RWPE2 (cell line): Measurements from ENCODE around the gene CFC1.
A peak's percentile ranks its signal among the peaks of the same experiment; 100 is the strongest.
"Not testable (repeated sequence)": the region's sequence is repeated elsewhere in the genome, so short reads cannot be mapped to it uniquely, and the experiment has no call there.

Experiments used
- ATAC-seq: fragments of 200-7000 bp; cut with Tn5 transposase; 3 replicates; pipeline ENCODE4 v1.9.1; 2021; ENCODE audit warnings: low read depth
- DNase-seq: peaks from one replicate; pipeline ENCODE4 v3.0.0-alpha.2; 2020; ENCODE audit warnings: low spot score
- H3K27ac ChIP-seq: fragments of 450-650 bp; 2 replicates; pipeline ENCODE4 v1.5.1; 2017; ENCODE audit warnings: mild to moderate bottlenecking; ENCODE audit not compliant: poor library complexity, severe bottlenecking
- H3K27me3 ChIP-seq: fragments of 250-450 bp; sonication (Bioruptor Pico); 2 replicates; pipeline ENCODE4 v1.5.1; 2021; ENCODE audit warnings: mild to moderate bottlenecking, moderate library complexity; ENCODE audit not compliant: insufficient read depth, poor library complexity, severe bottlenecking
- H3K36me3 ChIP-seq: fragments of 250-450 bp; sonication (Bioruptor Pico); 2 replicates; pipeline ENCODE4 v1.5.1; 2020; ENCODE audit warnings: low read depth, mild to moderate bottlenecking, moderate library complexity
- H3K4me1 ChIP-seq: fragments of 250-450 bp; sonication (Bioruptor Pico); 2 replicates; pipeline ENCODE4 v1.5.1; 2021; ENCODE audit warnings: mild to moderate bottlenecking, moderate library complexity; ENCODE audit not compliant: insufficient read depth, poor library complexity, severe bottlenecking
- H3K4me3 ChIP-seq: fragments of 250-450 bp; sonication (Bioruptor Pico); 2 replicates; pipeline ENCODE4 v1.5.1; 2021; ENCODE audit warnings: mild to moderate bottlenecking, moderate library complexity; ENCODE audit not compliant: severe bottlenecking
- H3K9me3 ChIP-seq: fragments of 250-450 bp; sonication (Bioruptor Pico); 2 replicates; pipeline ENCODE4 v1.5.1; 2021; ENCODE audit warnings: mild to moderate bottlenecking, moderate library complexity; ENCODE audit not compliant: severe bottlenecking

CFC1 gene

GRCh38 chr2:130598463-130598862 is 912 bp downstream of the CFC1 start:
- not testable (repeated sequence) for H3K36me3 ChIP-seq, ATAC-seq, H3K4me3 ChIP-seq, H3K9me3 ChIP-seq, H3K27ac ChIP-seq, H3K4me1 ChIP-seq, DNase-seq, H3K27me3 ChIP-seq

- H3K4me3 ChIP-seq, H3K27me3 ChIP-seq, H3K36me3 ChIP-seq, H3K4me1 ChIP-seq, H3K9me3 ChIP-seq, DNase-seq, ATAC-seq, H3K27ac ChIP-seq: not testable (repeated sequence)
Measured at GRCh38 chr2:130597994-130598393, 1.4 kb downstream of the CFC1 start.

- not testable (repeated sequence) for H3K27ac ChIP-seq, H3K36me3 ChIP-seq, H3K27me3 ChIP-seq, H3K4me3 ChIP-seq, DNase-seq, H3K9me3 ChIP-seq, H3K4me1 ChIP-seq, ATAC-seq
Measured at GRCh38 chr2:130596757-130597156, 2.6 kb downstream of the CFC1 start.

GRCh38 chr2:130594011-130594410 is 5.4 kb downstream of the CFC1 start:
- H3K4me3 ChIP-seq, DNase-seq, H3K4me1 ChIP-seq, H3K9me3 ChIP-seq, H3K27ac ChIP-seq, ATAC-seq, H3K36me3 ChIP-seq, H3K27me3 ChIP-seq: not testable (repeated sequence)

GRCh38 chr2:130592791-130593414 is 6.5 kb downstream of the CFC1 start:
- H3K9me3 ChIP-seq, result not testable (repeated sequence)

GRCh38 chr2:130590842-130591359 is 8.5 kb downstream of the CFC1 start:
- ATAC-seq, result peak; percentile 42; the same call in 2 of the 3 replicates
- H3K9me3 ChIP-seq, H3K4me1 ChIP-seq, H3K36me3 ChIP-seq, H3K4me3 ChIP-seq, H3K27ac ChIP-seq, H3K27me3 ChIP-seq, DNase-seq: not testable (repeated sequence)

More at GRCh38 chr2:130592791-130593414, 6.5 kb downstream of the CFC1 start:
- not testable (repeated sequence) for H3K4me3 ChIP-seq, H3K4me1 ChIP-seq, DNase-seq, H3K36me3 ChIP-seq, H3K27ac ChIP-seq, H3K27me3 ChIP-seq
- peak; percentile 28; the same call in 2 of the 3 replicates for ATAC-seq

GRCh38 chr2:130590170-130590841 is 9.1 kb downstream of the CFC1 start:
- not testable (repeated sequence) for H3K4me3 ChIP-seq, H3K9me3 ChIP-seq, H3K27ac ChIP-seq, DNase-seq, H3K4me1 ChIP-seq, H3K27me3 ChIP-seq, H3K36me3 ChIP-seq, ATAC-seq

GRCh38 chr2:130588688-130589458 is 10.5 kb downstream of the CFC1 start:
- peak; percentile 26; the same call in 1 of the 3 replicates for ATAC-seq

GRCh38 chr2:130584726-130585125 is 14.6 kb downstream of the CFC1 start:
- H3K9me3 ChIP-seq, H3K4me1 ChIP-seq, H3K27ac ChIP-seq, ATAC-seq, H3K36me3 ChIP-seq, H3K27me3 ChIP-seq, H3K4me3 ChIP-seq, DNase-seq: not testable (repeated sequence)

More at GRCh38 chr2:130588688-130589458, 10.5 kb downstream of the CFC1 start:
- H3K4me3 ChIP-seq, H3K36me3 ChIP-seq, DNase-seq, H3K27me3 ChIP-seq, H3K9me3 ChIP-seq, H3K4me1 ChIP-seq, H3K27ac ChIP-seq: not testable (repeated sequence)

GRCh38 chr2:130583582-130583981 is 15.8 kb downstream of the CFC1 start:
- ATAC-seq, DNase-seq, H3K4me1 ChIP-seq, H3K9me3 ChIP-seq, H3K27me3 ChIP-seq, H3K27ac ChIP-seq, H3K4me3 ChIP-seq, H3K36me3 ChIP-seq: not testable (repeated sequence)

- H3K27me3 ChIP-seq, H3K4me3 ChIP-seq, H3K4me1 ChIP-seq, H3K27ac ChIP-seq, DNase-seq, H3K9me3 ChIP-seq, H3K36me3 ChIP-seq: not testable (repeated sequence)
- peak; percentile 33; the same call in 1 of the 3 replicates for ATAC-seq
Measured at GRCh38 chr2:130582970-130583369, 16.4 kb downstream of the CFC1 start.
